Gastroesophageal sphincter (tissue), 2 donors: ENCODE data around the gene SGMS1.

Experiments used
- POLR2A ChIP-seq, 2 donors: fragments of 450-650 bp; IDR thresholded peaks; one replicate each; pipeline ENCODE4 v1.6.1; 2017; ENCODE audit warnings: antibody characterized with exemption in 2 of 2, mild to moderate bottlenecking in 2 of 2, moderate library complexity in 1 of 2
- POLR2AphosphoS5 ChIP-seq: sonication (generic); formaldehyde crosslinking; IDR thresholded peaks from one replicate; pipeline ENCODE4 v1.6.1; 2017; ENCODE audit warnings: antibody characterized with exemption

DNA sequence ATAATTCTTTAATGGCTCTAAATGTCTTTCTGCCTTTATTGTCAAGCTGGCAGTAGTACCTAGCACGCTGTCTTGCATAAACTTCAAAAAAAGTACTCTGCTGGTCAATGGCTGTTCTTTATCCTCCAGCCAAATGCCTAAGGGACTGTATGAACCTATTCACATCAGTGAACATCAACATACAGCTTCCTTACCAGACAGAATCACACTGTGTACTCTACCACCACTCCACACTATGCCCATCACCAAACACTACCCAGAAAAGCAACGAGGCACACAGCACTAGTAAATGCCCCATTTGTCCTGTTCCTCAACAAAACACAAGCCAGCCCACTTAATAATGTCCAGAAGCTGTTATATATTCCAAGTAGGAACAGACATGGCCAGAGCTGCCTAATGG is 127.5 kb downstream of the SGMS1 start:
- TF ChIP-seq POLR2A (IDR thresholded peaks at IDR 0.05) (no peak), POLR2AphosphoS5 (no peak)
